Mesothelial cell of epicardium (in vitro differentiated cells): ENCODE measurements around the gene IFI27. TPM values are rescaled to one million over a fixed set of nuclear protein-coding genes. Genes with fewer than 3 reads are reported as not detected.

Experiments used
- DNase-seq, 2 experiments: peaks; one replicate each; pipeline ENCODE4 v3.0.0; 2021; ENCODE audit warnings: low spot score in 2 of 2; ENCODE audit not compliant: unreplicated experiment in 2 of 2
- H3K27ac Mint-ChIP-seq: 2 replicates; pipeline ENCODE4 v1.8.0; 2021; ENCODE audit warnings: mixed read lengths
- H3K27me3 Mint-ChIP-seq: 2 replicates; pipeline ENCODE4 v1.8.0; 2021; ENCODE audit warnings: low read depth, mixed read lengths
- H3K36me3 Mint-ChIP-seq: 2 replicates; pipeline ENCODE4 v1.8.0; 2021; ENCODE audit warnings: mixed read lengths
- H3K4me1 Mint-ChIP-seq: 2 replicates; pipeline ENCODE4 v1.8.0; 2021; ENCODE audit warnings: mixed read lengths
- H3K4me3 Mint-ChIP-seq: 2 replicates; pipeline ENCODE4 v1.8.0; 2021; ENCODE audit warnings: mild to moderate bottlenecking, moderate library complexity, mixed read lengths
- H3K9me3 Mint-ChIP-seq: 2 replicates; pipeline ENCODE4 v1.8.0; 2021; ENCODE audit warnings: mixed read lengths
- CTCF ChIP-seq: fragments of 200-600 bp; sonication (generic); IDR thresholded peaks from one replicate; pipeline ENCODE4 v1.5.0; 2021; ENCODE audit warnings: antibody characterized with exemption; ENCODE audit not compliant: unreplicated experiment
- total RNA-seq: library from RNA; stranded (reverse); gene quantifications from 3 replicates; pipeline ENCODE4 v1.2.1, GENCODE V29; 2021

The IFI27 gene
- total RNA-seq, 1 donor from 2014 or later, result 9.4 TPM

- Mint-ChIP-seq H3K4me3 (no peak overlapping the region), H3K27me3 (peaks cover 44% of the 10 kb centered on the region), H3K9me3 (peaks cover 7% of the 10 kb centered on the region), H3K27ac (no peak overlapping the region), H3K36me3 (no peaks in the 10 kb centered on the region), H3K4me1 (peaks cover 7% of the 10 kb centered on the region)
- TF ChIP-seq CTCF, result no peak
- DNase-seq, result no peak
Measured at GRCh38 chr14:94115631-94116030, 5.1 kb downstream of the IFI27 start.

- Mint-ChIP-seq H3K27me3 (peaks cover 45% of the 10 kb centered on the region), H3K9me3 (peaks cover 13% of the 10 kb centered on the region), H3K4me3 (no peak overlapping the region), H3K4me1 (peaks cover 7% of the 10 kb centered on the region), H3K27ac (no peak overlapping the region), H3K36me3 (no peaks in the 10 kb centered on the region)
- no peak for DNase-seq
- no peak for TF ChIP-seq CTCF
Measured at GRCh38 chr14:94116701-94117100, 6.2 kb downstream of the IFI27 start.

GRCh38 chr14:94117856-94118255, 7.3 kb downstream of the IFI27 start:
- no peak overlapping the region for H3K27ac Mint-ChIP-seq
- no peaks in the 10 kb centered on the region for H3K36me3 Mint-ChIP-seq
- TF ChIP-seq CTCF, result no peak
- peaks cover 13% of the 10 kb centered on the region for H3K9me3 Mint-ChIP-seq
- peaks cover 54% of the 10 kb centered on the region for H3K27me3 Mint-ChIP-seq
- DNase-seq, result no peak
- H3K4me3 Mint-ChIP-seq, result no peak overlapping the region
- peaks cover 7% of the 10 kb centered on the region for H3K4me1 Mint-ChIP-seq

GRCh38 chr14:94119071-94119470, 8.5 kb downstream of the IFI27 start:
- Mint-ChIP-seq H3K4me1 (peaks cover 4% of the 10 kb centered on the region), H3K27ac (no peak overlapping the region), H3K36me3 (no peaks in the 10 kb centered on the region), H3K4me3 (no peak overlapping the region), H3K9me3 (peaks cover 13% of the 10 kb centered on the region), H3K27me3 (peaks cover 54% of the 10 kb centered on the region)
- DNase-seq, result no peak
- TF ChIP-seq CTCF, result no peak

- Mint-ChIP-seq H3K27ac (no peak overlapping the region), H3K9me3 (peaks cover 13% of the 10 kb centered on the region), H3K36me3 (no peaks in the 10 kb centered on the region), H3K4me3 (no peak overlapping the region), H3K27me3 (peaks cover 38% of the 10 kb centered on the region), H3K4me1 (no peaks in the 10 kb centered on the region)
- no peak for TF ChIP-seq CTCF
- no peak for DNase-seq
Measured at GRCh38 chr14:94120667-94121340, 10.3 kb downstream of the IFI27 start.
